Subcutaneous adipose tissue (tissue), 4 donors: Measurements from ENCODE around the gene CCDC141. TPM values are rescaled to one million over a fixed set of nuclear protein-coding genes. Genes with fewer than 3 reads are reported as not detected.

Source experiments
- CTCF ChIP-seq: fragments of 450-650 bp; IDR thresholded peaks from one replicate; pipeline ENCODE4 v1.5.1; 2016; ENCODE audit warnings: low read depth, mild to moderate bottlenecking, control low read depth, antibody characterized with exemption, moderate library complexity
- total RNA-seq, 4 donors: library from RNA; depleted of rRNA; stranded (reverse); fragments of >200 nt; gene quantifications; one replicate each; pipeline ENCODE4 v1.1.0, GENCODE V29; 2016

The CCDC141 gene
- total RNA-seq, 4 donors from 2014 or later, result 5.4 to 26.4 (median 16.7) TPM

- TF ChIP-seq CTCF, result no peak
Measured at GRCh38 chr2:178830451-178830850, 219.5 kb downstream of the CCDC141 start.

- no peak for TF ChIP-seq CTCF
Measured at GRCh38 chr2:178829981-178830380, 220.0 kb downstream of the CCDC141 start.

- TF ChIP-seq CTCF, result no peak
Measured at GRCh38 chr2:178829299-178829960, 220.5 kb downstream of the CCDC141 start.

GRCh38 chr2:178828486-178828881, 221.5 kb downstream of the CCDC141 start:
- TF ChIP-seq CTCF, result no peak

GRCh38 chr2:178827739-178828485, 222.0 kb downstream of the CCDC141 start:
- TF ChIP-seq CTCF, result no peak

- TF ChIP-seq CTCF, result no peak
Measured at GRCh38 chr2:178827111-178827510, 222.8 kb downstream of the CCDC141 start.

- TF ChIP-seq CTCF, result no peak
Measured at GRCh38 chr2:178825183-178825582, 224.8 kb downstream of the CCDC141 start.
